Omental fat pad (tissue), 4 donors: ENCODE measurements around the gene LYSMD3. TPM values are rescaled to one million over a fixed set of nuclear protein-coding genes. Genes with fewer than 3 reads are reported as not detected.
A peak's percentile ranks its signal among the peaks of the same experiment; 100 is the strongest.

Experiments
- ATAC-seq: fragments of 150-250 bp; one replicate; pipeline ENCODE4 v1.9.1; 2016; ENCODE audit warnings: mild to moderate bottlenecking, moderate library complexity; ENCODE audit not compliant: low FRiP score
- DNase-seq: peaks from one replicate; pipeline ENCODE4 v3.0.0-alpha.2; 2019; ENCODE audit warnings: low spot score
- total RNA-seq, 4 donors: library from RNA; depleted of rRNA; stranded (reverse); fragments of >200 nt; gene quantifications; one replicate each; pipeline ENCODE4 v1.1.0, GENCODE V29; 2016
- TF ChIP-seq, protein P1 (sequence below), 3 donors: fragments of 450-650 bp; IDR thresholded peaks; one replicate each; pipeline ENCODE4 v1.5.1; 2016 to 2017; ENCODE audit warnings: antibody characterized with exemption in 3 of 3, mild to moderate bottlenecking in 3 of 3, moderate library complexity in 2 of 3

LYSMD3 gene
- total RNA-seq, 4 donors from 2014 or later = 13.9 to 19.9 (median 18.1) TPM

DNA sequence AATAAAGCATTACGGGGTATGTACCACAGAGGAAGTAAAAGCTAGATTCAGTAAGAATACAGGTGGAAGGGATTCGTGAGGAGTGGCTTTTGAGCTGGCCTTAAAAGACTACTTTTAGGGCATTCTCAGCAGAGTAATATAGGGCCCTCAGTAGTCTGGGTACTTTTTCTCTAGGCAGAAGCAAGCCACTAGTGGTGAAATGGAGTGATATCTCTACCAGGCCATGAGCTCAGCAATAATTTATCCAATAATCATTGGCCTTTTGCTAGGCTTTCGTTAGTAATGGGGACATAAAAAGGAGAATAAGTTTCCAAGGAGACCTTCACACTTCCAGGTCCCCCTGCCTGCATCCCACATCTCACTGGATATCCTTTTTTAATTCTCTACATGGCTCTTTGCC lies 53.0 kb downstream of the LYSMD3 start:
- ATAC-seq = no peak
- TF ChIP-seq, protein P1, sequence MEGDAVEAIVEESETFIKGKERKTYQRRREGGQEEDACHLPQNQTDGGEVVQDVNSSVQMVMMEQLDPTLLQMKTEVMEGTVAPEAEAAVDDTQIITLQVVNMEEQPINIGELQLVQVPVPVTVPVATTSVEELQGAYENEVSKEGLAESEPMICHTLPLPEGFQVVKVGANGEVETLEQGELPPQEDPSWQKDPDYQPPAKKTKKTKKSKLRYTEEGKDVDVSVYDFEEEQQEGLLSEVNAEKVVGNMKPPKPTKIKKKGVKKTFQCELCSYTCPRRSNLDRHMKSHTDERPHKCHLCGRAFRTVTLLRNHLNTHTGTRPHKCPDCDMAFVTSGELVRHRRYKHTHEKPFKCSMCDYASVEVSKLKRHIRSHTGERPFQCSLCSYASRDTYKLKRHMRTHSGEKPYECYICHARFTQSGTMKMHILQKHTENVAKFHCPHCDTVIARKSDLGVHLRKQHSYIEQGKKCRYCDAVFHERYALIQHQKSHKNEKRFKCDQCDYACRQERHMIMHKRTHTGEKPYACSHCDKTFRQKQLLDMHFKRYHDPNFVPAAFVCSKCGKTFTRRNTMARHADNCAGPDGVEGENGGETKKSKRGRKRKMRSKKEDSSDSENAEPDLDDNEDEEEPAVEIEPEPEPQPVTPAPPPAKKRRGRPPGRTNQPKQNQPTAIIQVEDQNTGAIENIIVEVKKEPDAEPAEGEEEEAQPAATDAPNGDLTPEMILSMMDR (IDR thresholded peaks at IDR 0.05) = no peak
- DNase-seq = no peak

DNA sequence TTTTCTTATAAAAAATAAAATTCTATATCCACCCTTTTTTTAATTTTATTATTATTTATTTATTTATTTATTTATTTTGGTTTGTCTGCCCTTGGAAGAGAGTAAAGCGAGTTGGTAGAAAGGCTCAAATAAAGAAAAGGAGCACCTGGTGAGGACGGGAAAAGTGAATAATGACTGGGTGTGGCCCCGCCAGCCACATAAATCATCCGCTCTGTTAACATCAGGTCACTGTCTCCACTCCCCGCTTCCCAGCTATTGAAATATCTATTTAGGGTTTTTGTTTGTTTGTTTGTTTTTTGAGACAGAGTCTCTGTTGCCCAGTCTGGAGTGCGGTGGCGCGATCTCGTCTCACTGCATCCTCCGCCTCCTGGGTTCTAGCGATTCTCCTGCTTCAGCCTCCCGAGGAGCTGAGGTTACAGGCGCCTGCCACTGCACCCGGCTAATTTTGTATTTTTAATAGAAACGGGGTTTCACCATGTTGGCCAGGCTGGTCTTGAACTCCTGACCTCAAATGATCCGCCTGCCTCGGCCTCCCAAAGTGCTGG lies 53.9 kb downstream of the LYSMD3 start:
- TF ChIP-seq, protein P1 (IDR thresholded peaks at IDR 0.05) = no peak
- DNase-seq = no peak
- no peak for ATAC-seq

- peak; percentile 97 for ATAC-seq
Observed at GRCh38 chr5:90474235-90475107, 54.9 kb downstream of the LYSMD3 start, which contains the start of the genes MBLAC2 and POLR3G. TSS of gene MBLAC2 (minus strand) at chr5:90474771. CDS start at chr5:90474292, 479 bp downstream. TSS of gene POLR3G (plus strand) at chr5:90474864. CDS start at chr5:90485568, 10,704 bp downstream.

GRCh38 chr5:90473396-90474234 lies 55.8 kb downstream of the LYSMD3 start:
- TF ChIP-seq, protein P1 (IDR thresholded peaks at IDR 0.05) = no peak
- DNase-seq (peak; percentile 27), ATAC-seq (peak; percentile 39)

More at GRCh38 chr5:90474235-90475107, 54.9 kb downstream of the LYSMD3 start, which contains the start of the genes MBLAC2 and POLR3G:
- TF ChIP-seq, protein P1 (IDR thresholded peaks at IDR 0.05) = no peak
- peak; percentile 70 for DNase-seq

DNA sequence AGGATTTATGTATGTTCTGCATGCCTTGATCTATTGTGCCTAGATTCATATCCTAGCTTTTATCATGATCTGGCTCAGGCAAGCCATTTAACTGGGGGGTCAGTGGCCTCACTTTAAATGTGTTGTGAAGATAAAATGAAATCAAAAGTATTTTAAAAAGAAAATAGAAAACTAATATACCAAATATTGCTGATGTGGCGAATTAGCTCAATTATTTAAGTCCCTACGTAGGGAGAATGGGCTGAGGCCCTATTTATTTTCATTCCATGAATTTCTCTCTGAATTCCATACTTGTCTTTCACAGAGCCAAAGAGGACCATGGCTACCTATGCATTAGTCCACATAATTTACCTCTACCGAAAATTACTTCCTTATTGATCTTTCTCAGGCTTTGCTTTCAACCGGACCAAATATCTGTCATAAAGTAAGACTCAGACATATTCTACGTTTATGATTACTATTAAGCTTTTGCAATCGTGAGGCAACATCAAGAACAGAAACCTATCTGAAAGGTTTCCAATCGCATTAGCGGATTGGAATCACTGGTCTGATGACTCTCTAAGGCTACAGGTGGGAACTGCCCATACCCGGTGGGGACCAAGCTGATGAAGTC lies 56.5 kb downstream of the LYSMD3 start:
- ATAC-seq (no peak), DNase-seq (no peak)
- TF ChIP-seq, protein P1 (IDR thresholded peaks at IDR 0.05) = no peak

Other genes with a start within 250 kb of the LYSMD3 start
- gene CETN3, start 119.8 kb downstream of the LYSMD3 start, total RNA-seq = 1 to 10 TPM; 5.2 to 9.1 (median 5.7) TPM
- gene MBLAC2, start 54.8 kb downstream of the LYSMD3 start, total RNA-seq = 1 to 10 TPM; 3.3 to 5.5 (median 4.7) TPM
- gene POLR3G, start 54.7 kb downstream of the LYSMD3 start, total RNA-seq = 1 to 10 TPM; 1.3 to 5.2 (median 2.8) TPM
- gene ADGRV1, start 29.2 kb upstream of the LYSMD3 start, total RNA-seq = under 1 TPM in 3 of 4 donors, not detected in 1; 0.25 to 0.60 (median 0.56) TPM